Adrenal gland (tissue), 12 donors: ENCODE measurements around the gene EHHADH. TPM values are rescaled to one million over a fixed set of nuclear protein-coding genes. Genes with fewer than 3 reads are reported as not detected.

Experiments
- DNase-seq, 7 donors: peaks; one replicate each; pipeline ENCODE4 v3.0.0-alpha.2; 2019 to 2020
- H3K27ac ChIP-seq, 5 donors: fragments of 200-600 bp; sonication (generic) in 4 of 5; 1 replicate in 3 of 5; 2 replicates in 2 of 5; pipeline versions ENCODE4 v1.5.1 to v1.8.0; 2016 to 2020; ENCODE audit warnings: mild to moderate bottlenecking in 1 of 5
- H3K27me3 ChIP-seq: fragments of 200-600 bp; 2 replicates; pipeline ENCODE4 v1.8.0; 2021
- H3K36me3 ChIP-seq, 2 donors: fragments of 200-600 bp; replicated peaks in 1 of 2; 1 replicate in 1 of 2; 2 replicates in 1 of 2; pipeline versions ENCODE4 v1.5.1 to v1.8.0; 2018 to 2022
- H3K4me1 ChIP-seq, 2 donors: fragments of 200-600 bp; replicated peaks in 1 of 2; 1 replicate in 1 of 2; 2 replicates in 1 of 2; pipeline versions ENCODE4 v1.5.1 to v1.8.0; 2018 to 2021
- H3K4me3 ChIP-seq, 4 donors: fragments of 200-600 bp; sonication (generic) in 3 of 4; one replicate each; pipeline ENCODE4 v1.5.1; 2016 to 2018
- H3K9me3 ChIP-seq, 3 donors: fragments of 200-600 bp; sonication (generic) in 1 of 3; replicated peaks in 1 of 3; 1 replicate in 2 of 3; 2 replicates in 1 of 3; pipeline versions ENCODE4 v1.5.1 to v1.8.0; 2016 to 2021
- POLR2A ChIP-seq, 2 donors: fragments of 450-650 bp; IDR thresholded peaks; one replicate each; pipeline ENCODE4 v1.6.1; 2017; ENCODE audit warnings: antibody characterized with exemption in 2 of 2, mild to moderate bottlenecking in 2 of 2, moderate library complexity in 1 of 2
- WGBS, 4 donors: extraction: QIAGEN DNeasy Blood & Tissue Kit in 2 of 4; methylation state at CpG; one replicate each; pipeline versions ENCODE4 v1.1.5 to v1.1.7; 2013 to 2017; 5-methylcytosine and 5-hydroxymethylcytosine counted together
- intact Hi-C, 2 donors: fragments of 100-400 bp; cut with DNase I; formaldehyde crosslinking; loops; one replicate each; pipeline versions ENCODE4 v1.14.1 to v1.15.0; 2022 to 2023
- polyA plus RNA-seq, 3 donors: library from polyadenylated mRNA; stranded (reverse); fragments of 200-250 nt in 2 of 3; fragments of 350-450 nt in 1 of 3; fragmentation: Illumina TruSeq in 1 of 3; extraction: RNeasy Lipid Tissue Mini Kit (QIAGEN cat#74804) in 1 of 3; gene quantifications; one replicate each; pipeline ENCODE4 v1.2.3, GENCODE V29; 2013 to 2014
- total RNA-seq, 9 donors: library from RNA; depleted of rRNA in 4 of 9; stranded (reverse); fragments of >200 nt in 4 of 9; fragments of 120-200 nt in 1 of 9; fragmentation: NEBNext Ultra II Directional in 1 of 9; extraction: Animal tissue kit (Norgen Biotek cat#: 25700) in 1 of 9; gene quantifications; one replicate each; pipeline versions ENCODE4 v1.1.0 to v1.2.4, GENCODE V29; 2013 to 2023
- TF ChIP-seq, protein P1 (sequence below), 6 experiments: fragments of 450-650 bp in 4 of 6; fragments of 200-600 bp in 2 of 6; sonication (generic) in 1 of 6; IDR thresholded peaks; 1 replicate in 5 of 6; 2 replicates in 1 of 6; pipeline versions ENCODE4 v1.5.1 to v1.8.0; 2016 to 2021; ENCODE audit warnings: antibody characterized with exemption in 6 of 6, mild to moderate bottlenecking in 2 of 6, moderate library complexity in 1 of 6
- donor health status: healthy with polysubstance abuse.
- donor health status: Bipolar disorder and iron deficiency.
- donor health status: DM: yes; HTN: yes; CAD: no.
- donor health status: DM: no; HTN: no; CAD: no.
- donor health status: DM: no; HTN: no; CAD: no.
- donor health status: DM: yes; HTN: yes; CAD: no.

Gene EHHADH
- total and polyA plus RNA-seq, 12 donors = 1.6 to 7.8 (median 5.9) TPM

DNA sequence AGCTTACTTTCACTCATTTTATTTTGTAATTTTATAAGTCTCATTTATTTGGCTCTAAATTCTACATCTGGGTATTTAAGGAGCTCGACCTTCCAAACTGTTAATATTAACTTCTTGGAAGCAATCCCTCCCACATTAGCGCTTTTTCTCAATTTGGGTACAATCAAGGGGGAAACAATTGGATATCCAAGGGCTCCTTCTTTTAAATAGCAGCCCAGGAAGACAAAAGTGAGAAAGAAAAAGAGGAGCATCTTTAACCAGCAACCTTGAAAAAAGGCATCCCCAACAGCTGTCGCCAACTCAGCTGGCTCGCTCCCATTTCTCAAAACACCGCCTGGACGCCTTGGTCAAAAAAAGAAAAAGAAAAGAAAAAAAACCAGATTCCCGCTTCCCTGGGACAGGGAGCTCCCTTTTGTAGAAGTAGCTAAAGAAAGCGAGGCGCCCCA lies 101.9 kb downstream of the EHHADH start:
- intact Hi-C loops = no loop called here
- H3K4me1 ChIP-seq = peaks cover 0 to 8% of the 10 kb centered on the region in 2 donors
- peaks cover 28% of the 10 kb centered on the region for H3K27me3 ChIP-seq
- TF ChIP-seq POLR2A (IDR thresholded peaks at IDR 0.05) = no peak
- TF ChIP-seq, protein P1, sequence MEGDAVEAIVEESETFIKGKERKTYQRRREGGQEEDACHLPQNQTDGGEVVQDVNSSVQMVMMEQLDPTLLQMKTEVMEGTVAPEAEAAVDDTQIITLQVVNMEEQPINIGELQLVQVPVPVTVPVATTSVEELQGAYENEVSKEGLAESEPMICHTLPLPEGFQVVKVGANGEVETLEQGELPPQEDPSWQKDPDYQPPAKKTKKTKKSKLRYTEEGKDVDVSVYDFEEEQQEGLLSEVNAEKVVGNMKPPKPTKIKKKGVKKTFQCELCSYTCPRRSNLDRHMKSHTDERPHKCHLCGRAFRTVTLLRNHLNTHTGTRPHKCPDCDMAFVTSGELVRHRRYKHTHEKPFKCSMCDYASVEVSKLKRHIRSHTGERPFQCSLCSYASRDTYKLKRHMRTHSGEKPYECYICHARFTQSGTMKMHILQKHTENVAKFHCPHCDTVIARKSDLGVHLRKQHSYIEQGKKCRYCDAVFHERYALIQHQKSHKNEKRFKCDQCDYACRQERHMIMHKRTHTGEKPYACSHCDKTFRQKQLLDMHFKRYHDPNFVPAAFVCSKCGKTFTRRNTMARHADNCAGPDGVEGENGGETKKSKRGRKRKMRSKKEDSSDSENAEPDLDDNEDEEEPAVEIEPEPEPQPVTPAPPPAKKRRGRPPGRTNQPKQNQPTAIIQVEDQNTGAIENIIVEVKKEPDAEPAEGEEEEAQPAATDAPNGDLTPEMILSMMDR (IDR thresholded peaks at IDR 0.05) = no peak
- no peaks in the 10 kb centered on the region for H3K36me3 ChIP-seq
- 10 to 15% (median 12%) methylated on average over 9 of the region's 9 CpGs for WGBS, 4 donors
- no peaks in the 10 kb centered on the region for H3K9me3 ChIP-seq
- peak overlapping the region in 2 of 5 donors; percentile 74 for H3K27ac ChIP-seq
- DNase-seq = peak in 1 of 7 donors; percentile 21
- peak overlapping the region in 1 of 4 donors; percentile 66 for H3K4me3 ChIP-seq

DNA sequence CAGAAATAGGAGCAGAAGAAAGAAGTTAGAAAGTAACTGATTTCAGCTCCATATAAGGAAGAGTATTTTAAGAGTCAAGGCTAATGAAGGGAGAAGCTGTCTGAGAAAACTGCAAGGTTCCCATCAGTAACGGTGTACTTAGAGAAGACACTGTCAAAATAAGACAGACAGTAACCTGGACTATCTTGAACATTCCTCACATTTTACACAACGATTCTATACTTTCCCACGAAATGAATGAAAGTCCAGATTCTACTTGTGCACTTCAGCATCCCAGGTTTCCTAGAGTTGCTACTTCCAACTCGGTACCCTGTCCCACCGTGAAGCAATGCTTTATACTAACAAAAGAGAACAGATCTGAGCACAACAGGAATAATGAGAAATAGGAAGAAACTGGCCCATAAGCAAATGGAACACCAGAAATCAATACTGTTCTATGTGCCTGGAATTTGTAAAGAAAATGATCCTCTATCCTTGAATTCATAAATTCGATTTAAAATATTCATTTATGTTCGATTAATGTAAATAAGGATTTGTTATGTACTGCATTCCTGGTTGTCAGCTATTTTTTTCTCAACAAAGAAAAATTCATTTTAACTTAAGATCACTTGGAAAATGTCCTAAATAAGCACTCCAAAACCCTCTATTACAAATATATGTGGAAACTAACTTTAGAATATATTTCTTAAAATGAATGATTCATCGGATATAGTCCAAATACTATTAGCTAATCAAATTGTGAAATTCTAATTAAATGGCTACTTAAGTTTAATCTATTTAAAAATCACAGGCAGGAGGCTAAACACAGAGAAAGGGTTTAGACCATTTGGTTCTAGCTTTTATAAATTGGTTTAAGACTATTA lies 102.5 kb downstream of the EHHADH start:
- DNase-seq = no peak
- 57 to 64% (median 60%) methylated on average over 8 of the region's 8 CpGs for WGBS, 4 donors
- TF ChIP-seq, protein P1 (IDR thresholded peaks at IDR 0.05) = no peak
- no peak for TF ChIP-seq POLR2A (IDR thresholded peaks at IDR 0.05)
- peaks cover 28% of the 10 kb centered on the region for H3K27me3 ChIP-seq
- H3K4me3 ChIP-seq = peak overlapping the region in 1 of 4 donors; percentile 66
- no peaks in the 10 kb centered on the region for H3K9me3 ChIP-seq
- H3K27ac ChIP-seq = no peak overlapping the region
- no peaks in the 10 kb centered on the region for H3K36me3 ChIP-seq
- intact Hi-C loops = no loop called here
- H3K4me1 ChIP-seq = peaks cover 0 to 8% of the 10 kb centered on the region in 2 donors

DNA sequence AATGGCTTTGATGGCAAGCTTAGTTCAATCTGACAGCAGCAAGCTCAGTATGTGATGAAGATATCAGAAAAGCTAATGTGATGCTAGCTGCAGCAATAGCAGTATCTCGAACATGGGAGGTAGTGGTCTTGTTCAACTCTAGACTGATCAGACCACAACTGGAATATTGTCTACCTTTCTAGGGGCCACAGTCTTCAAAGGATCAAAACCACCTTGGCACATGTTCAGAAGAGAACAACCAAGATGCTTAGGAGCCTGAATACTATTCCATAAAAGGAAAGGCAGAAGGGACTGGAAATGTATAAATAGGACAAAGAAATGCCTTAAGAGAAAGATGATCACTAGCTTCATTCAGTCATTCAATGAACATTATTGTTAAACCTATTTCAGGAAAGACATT lies 103.3 kb downstream of the EHHADH start:
- H3K36me3 ChIP-seq = no peaks in the 10 kb centered on the region
- TF ChIP-seq POLR2A (IDR thresholded peaks at IDR 0.05) = no peak
- TF ChIP-seq, protein P1 (IDR thresholded peaks at IDR 0.05) = no peak
- H3K4me3 ChIP-seq = no peak overlapping the region
- peaks cover 0 to 8% of the 10 kb centered on the region in 2 donors for H3K4me1 ChIP-seq
- H3K27ac ChIP-seq = no peak overlapping the region
- no peak for DNase-seq
- intact Hi-C loops = no loop called here
- H3K9me3 ChIP-seq = no peaks in the 10 kb centered on the region
- peaks cover 28% of the 10 kb centered on the region for H3K27me3 ChIP-seq
- 73 to 88% (median 79%) methylated on average over 1 of the region's 1 CpG for WGBS, 4 donors

DNA sequence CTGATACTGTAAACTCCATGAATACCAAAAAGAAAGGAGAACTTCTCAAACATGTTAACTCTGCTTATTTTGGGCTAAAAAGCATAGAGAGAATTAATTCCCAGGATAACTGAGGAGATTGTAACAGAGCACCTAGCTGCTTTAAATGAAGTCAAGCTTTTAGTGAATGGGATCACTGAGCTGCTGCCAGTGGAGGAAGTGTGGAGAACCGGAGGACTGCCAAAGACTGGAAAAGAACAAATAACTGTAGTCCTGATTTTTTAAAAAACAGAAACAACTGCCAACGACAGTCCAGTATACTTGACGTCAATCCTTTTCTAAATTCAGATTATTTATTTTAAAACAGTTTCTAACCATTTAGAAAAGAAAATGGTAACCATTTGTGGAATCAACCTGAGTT lies 104.3 kb downstream of the EHHADH start:
- Histone ChIP-seq H3K4me3 (no peak overlapping the region), H3K27me3 (peaks cover 28% of the 10 kb centered on the region), H3K36me3 (no peaks in the 10 kb centered on the region), H3K9me3 (no peaks in the 10 kb centered on the region), H3K27ac (no peak overlapping the region), H3K4me1 (peaks cover 0 to 11% of the 10 kb centered on the region in 2 donors)
- no peak for DNase-seq
- 56 to 71% (median 65%) methylated on average over 3 of the region's 3 CpGs for WGBS, 4 donors
- no peak for TF ChIP-seq POLR2A (IDR thresholded peaks at IDR 0.05)
- TF ChIP-seq, protein P1 (IDR thresholded peaks at IDR 0.05) = no peak
- intact Hi-C loops = no loop called here
